HG03060 (cell line): ENCODE measurements around the gene HIC1.

Experiments
- ATAC-seq: cut with Tn5 transposase; IDR thresholded peaks from one replicate; pipeline ENCODE4 v1.9.1; 2021; ENCODE audit warnings: low read depth, moderate number of reproducible peaks; ENCODE audit not compliant: unreplicated experiment

HIC1 gene

GRCh38 chr17:2043785-2044184 is 11.1 kb upstream of the HIC1 start:
- ATAC-seq: no peak

DNA sequence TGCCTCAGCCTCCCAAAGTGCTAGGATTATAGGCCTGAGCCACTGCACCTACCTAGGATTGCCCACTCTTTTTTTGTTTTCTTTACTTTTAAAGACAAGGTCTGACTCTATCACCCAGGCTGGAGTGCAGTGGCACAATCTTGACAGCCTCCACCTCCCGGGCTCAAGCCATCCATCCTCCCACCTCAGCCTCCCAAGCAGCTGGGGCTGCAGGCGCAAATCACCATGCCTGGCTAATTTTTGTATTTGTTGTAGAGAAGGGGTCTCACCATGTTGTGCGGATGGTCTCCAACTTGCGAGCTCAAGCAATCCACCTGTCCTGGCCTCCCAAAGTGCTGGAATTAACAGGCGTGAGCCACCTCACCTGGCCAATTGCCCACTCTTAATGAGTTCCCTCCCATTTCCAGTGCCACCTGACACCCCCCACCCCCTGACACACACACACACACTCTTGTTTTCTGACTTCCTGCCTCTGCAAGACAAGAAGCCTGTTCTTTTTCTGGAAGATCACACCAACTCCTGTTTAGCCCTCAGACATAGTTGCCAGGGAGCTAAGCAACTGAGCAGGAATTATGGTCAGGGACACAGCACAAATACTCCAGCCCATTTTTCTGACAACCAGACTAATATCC is 10.5 kb upstream of the HIC1 start:
- ATAC-seq: no peak

DNA sequence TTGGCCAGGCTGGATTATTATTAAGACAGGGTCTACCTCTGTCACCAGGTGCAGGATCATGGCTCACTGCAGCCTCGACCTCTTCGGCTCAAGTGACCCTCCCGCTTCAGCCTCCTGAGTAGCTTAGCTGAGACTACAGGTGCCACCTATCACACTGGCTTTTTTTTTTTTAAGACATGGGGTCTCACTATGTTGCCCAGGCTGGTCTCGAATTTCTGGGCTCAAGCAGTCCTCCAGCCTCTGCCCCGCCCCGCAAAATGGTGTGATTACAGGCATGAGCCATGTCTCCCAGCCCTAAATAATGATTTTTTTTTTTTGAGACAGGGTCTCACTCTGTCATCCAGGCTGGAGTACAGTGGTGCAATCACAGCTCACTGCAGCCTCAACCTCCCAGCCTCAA is 7.3 kb upstream of the HIC1 start:
- no peak for ATAC-seq

DNA sequence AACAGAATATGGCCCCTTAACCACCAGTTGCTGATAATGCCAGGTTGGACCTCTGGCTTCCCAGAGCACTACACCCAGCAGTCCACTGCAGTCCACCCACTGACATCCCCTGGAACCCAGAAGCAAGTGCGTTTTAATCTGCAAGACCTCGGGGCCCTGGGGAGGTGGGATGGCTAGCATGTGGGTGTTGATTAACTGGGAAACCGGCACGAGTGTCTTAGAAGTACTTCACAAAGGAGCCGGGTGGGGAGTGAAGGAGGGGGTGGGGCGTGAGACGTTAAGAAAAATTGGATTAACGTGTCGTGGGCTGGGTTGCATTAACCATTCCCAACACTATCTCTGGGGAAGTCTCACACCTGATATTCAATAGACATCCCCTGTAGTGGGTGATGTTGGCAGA is 6.1 kb upstream of the HIC1 start:
- ATAC-seq: no peak

GRCh38 chr17:2049333-2050299 is 5.3 kb upstream of the HIC1 start:
- no peak for ATAC-seq

DNA sequence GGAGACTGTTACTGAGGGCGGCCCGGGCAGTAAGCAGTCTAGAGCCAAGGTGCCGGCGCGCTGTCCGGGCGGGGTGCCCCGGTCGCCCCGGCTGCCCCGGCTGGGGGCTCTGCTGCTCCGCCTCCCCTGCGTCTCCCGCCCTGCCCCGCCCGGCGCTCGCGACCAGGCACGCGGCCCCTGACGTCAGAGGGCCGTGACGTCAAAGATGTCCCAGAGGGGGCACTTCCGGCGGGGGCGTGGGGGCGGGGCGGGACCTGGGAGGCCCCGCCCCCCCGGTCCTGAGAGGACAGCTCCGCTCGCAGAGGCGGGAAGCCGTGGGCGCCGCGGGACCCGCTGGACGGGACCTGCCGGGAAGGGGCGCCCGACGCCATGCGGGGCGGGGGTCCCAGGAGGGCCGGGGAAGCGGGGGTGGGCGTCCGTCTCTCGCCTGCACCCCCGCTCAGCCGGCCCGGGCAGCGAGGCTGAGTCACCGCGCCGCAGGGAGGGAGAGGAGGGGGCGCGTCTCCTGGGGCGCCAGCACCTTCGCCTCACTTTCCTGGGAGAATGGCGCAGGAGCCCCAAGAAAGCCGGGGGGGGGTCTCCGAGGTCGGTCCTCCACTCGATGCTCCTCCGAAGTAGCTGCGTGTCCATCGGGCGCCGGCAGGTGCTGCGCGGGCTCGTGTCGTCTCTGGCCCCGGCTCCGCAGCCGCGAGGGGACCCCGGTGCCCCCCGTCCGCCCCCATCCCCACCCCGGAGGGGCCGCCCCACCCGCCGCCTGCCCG is 4.4 kb upstream of the HIC1 start:
- ATAC-seq: no peak

DNA sequence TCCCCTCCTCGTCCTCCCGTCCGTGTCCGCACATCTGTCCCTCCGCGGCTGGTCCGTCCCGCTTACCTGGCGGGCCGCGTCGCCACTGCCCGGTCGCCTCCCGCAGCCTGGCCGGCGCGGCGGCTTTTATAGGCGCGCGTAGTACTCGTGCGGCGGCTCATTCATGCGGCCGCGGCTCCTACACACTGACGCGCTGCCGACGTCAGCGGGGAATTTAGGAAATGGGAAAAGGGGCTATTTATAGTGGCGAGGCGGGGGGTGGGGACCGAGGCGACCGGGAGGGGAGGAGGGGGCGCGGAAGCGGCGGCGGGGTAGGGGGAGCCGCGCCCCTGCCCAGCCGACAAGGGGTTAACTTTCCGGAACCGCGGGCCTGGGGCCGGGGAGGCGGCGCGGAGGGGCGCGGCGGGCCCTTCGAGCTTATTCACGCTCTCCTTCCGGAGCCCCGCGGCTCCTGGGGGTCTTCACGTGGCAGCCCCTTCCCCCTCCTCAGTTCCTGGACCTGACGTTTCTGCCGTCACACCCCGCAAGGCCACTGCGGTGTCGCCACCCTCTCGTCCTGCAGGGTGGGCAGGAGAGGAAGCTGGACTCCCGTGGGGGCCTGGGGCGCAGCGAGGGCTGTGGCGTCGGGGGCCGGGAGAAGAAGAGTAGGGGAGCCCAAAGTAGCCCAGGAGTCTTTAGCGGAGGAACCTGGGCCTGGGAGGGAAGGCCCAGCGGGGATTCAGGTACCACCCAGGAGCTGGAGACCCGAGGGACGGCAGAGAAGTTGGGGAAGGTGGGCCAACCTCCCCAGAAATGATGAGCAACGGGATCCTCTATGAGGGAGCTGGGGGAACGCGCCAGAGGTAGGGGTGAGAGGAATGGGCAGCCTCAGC is 3.6 kb upstream of the HIC1 start:
- ATAC-seq: no peak

- no peak for ATAC-seq
Measured at GRCh38 chr17:2051933-2052559, 2.9 kb upstream of the HIC1 start.

DNA sequence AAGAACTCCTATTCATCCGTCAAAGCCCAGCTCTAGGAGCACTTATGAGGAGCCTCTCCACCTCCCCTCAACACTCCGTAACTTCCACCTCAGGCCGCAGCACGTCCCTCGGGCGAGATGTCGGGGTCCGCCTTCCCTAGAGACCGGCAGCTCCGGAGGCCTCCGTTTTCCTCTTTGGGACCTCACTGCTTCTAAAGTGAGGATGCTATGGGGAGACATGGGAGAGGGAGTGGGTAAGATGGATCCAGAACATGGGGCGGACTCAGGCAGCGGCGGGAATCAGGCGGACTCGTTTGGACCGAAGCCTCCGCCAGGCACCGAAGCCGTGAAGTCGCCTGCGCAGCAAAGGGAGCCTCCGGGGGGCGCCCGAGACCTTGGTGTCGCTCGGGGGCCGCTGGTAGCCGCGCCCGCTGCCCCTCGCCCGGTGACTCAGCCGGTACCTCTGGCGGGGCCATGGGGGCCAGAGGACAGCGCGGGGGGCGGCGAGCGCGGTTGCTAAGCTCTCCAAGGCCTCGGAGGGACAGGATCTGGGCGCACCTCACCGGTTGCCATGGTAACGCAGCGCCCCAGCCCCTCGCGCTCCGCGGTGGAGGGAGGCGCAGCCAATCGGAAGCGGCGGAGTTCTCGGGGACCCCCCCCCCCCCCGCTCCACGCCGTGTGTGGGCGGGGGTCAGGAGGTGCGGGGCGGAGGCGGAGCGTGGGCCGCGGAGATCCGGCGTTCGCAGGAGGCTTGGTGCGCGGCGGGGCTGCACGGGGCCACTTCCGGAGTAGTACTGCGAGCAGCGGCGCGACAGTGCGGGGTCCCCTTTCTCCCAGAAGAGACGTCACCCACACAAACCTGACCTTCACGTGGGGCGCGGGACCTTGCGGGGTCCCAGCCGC is 1.3 kb upstream of the HIC1 start:
- no peak for ATAC-seq

GRCh38 chr17:2054262-2054511 is 716 bp upstream of the HIC1 start:
- ATAC-seq: no peak

DNA sequence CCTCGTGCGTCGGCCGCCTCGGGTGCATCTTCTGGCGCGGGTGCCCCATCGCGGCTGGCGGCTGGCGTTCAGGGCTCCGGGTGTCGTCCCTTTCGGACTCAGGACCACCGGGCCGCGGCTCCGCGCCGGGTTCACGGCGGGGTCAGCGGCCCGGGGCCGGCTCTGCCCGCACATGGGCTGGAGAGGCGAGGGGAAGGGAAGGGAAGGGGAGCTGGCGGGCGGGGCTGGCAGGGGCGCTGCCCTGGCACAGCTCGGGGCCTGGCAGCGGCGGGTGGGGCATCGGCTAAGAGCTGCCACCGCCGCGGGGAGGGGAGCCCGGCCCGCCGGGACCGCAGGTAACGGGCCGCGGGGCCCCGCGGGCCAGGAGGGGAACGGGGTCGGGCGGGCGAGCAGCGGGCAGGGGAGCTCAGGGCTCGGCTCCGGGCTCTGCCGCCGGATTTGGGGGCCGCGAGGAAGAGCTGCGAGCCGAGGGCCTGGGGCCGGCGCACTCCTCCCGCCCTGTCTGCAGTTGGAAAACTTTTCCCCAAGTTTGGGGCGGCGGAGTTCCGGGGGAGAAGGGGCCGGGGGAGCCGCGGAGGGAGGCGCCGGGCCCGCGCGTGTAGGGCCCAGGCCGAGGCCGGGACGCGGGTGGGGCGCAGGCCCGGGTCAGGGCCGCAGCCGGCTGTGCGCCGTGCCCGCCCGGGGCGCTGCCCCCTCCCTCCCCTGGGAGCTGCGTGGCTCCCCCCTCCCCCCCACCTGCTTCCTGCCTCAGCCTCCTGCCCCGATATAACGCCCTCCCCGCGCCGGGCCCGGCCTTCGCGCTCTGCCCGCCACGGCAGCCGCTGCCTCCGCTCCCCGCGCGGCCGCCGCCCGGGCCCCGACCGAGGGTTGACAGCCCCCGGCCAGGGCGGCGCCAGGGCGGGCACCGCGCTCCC is 646 bp downstream of the HIC1 start:
- no peak for ATAC-seq

DNA sequence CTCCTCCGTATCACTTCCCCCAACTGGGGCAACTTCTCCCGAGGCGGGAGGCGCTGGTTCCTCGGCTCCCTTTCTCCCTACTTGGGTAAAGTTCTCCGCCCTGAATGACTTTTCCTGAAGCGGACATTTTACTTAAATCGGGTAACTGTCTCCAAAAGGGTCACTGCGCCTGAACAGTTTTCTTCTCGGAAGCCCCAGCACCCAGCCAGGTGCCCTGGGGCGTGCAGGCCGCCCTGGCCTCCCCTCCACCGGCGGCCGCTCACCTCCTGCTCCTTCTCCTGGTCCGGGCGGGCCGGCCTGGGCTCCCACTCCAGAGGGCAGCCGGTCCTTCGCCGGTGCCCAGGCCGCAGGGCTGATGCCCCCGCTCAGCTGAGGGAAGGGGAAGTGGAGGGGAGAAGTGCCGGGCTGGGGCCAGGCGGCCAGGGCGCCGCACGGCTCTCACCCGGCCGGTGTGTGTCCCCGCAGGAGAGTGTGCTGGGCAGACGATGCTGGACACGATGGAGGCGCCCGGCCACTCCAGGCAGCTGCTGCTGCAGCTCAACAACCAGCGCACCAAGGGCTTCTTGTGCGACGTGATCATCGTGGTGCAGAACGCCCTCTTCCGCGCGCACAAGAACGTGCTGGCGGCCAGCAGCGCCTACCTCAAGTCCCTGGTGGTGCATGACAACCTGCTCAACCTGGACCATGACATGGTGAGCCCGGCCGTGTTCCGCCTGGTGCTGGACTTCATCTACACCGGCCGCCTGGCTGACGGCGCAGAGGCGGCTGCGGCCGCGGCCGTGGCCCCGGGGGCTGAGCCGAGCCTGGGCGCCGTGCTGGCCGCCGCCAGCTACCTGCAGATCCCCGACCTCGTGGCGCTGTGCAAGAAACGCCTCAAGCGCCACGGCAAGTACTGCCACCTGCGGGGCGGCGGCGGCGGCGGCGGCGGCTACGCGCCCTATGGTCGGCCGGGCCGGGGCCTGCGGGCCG is 1.6 kb downstream of the HIC1 start:
- no peak for ATAC-seq

GRCh38 chr17:2057175-2057759 is 2.4 kb downstream of the HIC1 start:
- no peak for ATAC-seq

GRCh38 chr17:2057760-2058585 is 3.1 kb downstream of the HIC1 start:
- ATAC-seq: no peak

DNA sequence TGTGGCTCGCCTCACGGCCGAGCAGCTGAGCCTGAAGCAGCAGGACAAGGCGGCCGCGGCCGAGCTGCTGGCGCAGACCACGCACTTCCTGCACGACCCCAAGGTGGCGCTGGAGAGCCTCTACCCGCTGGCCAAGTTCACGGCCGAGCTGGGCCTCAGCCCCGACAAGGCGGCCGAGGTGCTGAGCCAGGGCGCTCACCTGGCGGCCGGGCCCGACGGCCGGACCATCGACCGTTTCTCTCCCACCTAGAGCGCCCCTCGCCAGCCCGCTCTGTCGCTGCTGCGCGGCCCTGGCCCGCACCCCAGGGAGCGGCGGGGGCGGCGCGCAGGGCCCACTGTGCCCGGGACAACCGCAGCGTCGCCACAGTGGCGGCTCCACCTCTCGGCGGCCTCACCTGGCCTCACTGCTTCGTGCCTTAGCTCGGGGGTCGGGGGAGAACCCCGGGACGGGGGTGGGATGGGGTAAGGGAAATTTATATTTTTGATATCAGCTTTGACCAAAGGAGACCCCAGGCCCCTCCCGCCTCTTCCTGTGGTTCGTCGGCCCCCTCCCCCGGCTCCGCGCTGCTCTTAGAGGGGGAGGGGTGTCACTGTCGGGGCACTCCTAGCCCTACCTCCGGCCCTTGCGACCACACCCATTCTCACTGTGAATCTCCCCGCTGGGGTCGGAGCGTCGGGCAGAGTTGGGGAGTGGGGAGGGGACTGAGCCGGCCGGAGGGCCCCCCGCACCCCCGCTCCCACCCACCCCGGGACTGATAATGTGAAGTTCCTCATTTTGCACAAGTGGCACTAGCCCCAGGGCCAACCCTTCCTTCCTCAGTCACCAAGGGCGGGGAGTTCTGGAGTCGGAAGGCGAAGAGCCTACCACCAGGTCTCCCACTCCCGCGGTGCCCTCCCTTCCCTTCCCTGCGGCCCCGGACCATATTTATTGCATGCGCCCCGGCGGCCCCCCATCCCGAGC is 4.0 kb downstream of the HIC1 start:
- no peak for ATAC-seq
